Activated naive CD4-positive, alpha-beta T cell treated with anti-CD3 and anti-CD28 coated beads for 36 hours (primary cell): ENCODE results near the gene IL22RA1. TPM values are rescaled to one million over a fixed set of nuclear protein-coding genes. Genes with fewer than 3 reads are reported as not detected.

Source experiments
- CTCF ChIA-PET: fragments of 350-600 bp; sonication (Branson Sonifier 250); formaldehyde crosslinking; loops from one replicate; lab custom pipeline; 2021; ENCODE audit warnings: antibody characterized with exemption; lab: Charles Lee
- DNase-seq: peaks from one replicate; pipeline ENCODE4 v3.0.0-alpha.2; 2020
- H3K27ac Mint-ChIP-seq: one replicate; pipeline ENCODE4 v1.8.0; 2021; ENCODE audit warnings: mild to moderate bottlenecking, mixed read lengths
- H3K27me3 Mint-ChIP-seq: one replicate; pipeline ENCODE4 v1.8.0; 2021; ENCODE audit warnings: low read depth, mixed read lengths
- H3K36me3 Mint-ChIP-seq: one replicate; pipeline ENCODE4 v1.8.0; 2021; ENCODE audit warnings: low read depth, mixed read lengths
- H3K4me1 Mint-ChIP-seq: one replicate; pipeline ENCODE4 v1.8.0; 2021; ENCODE audit warnings: low read depth, mixed read lengths
- H3K4me3 Mint-ChIP-seq: one replicate; pipeline ENCODE4 v1.8.0; 2021; ENCODE audit warnings: mild to moderate bottlenecking, moderate library complexity, mixed read lengths
- H3K9me3 Mint-ChIP-seq: one replicate; pipeline ENCODE4 v1.8.0; 2021; ENCODE audit warnings: mixed read lengths
- intact Hi-C: fragments of 100-400 bp; cut with micrococcal nuclease; formaldehyde crosslinking; loops from one replicate; pipeline ENCODE4 v1.15.1; 2023
- total RNA-seq, 2 experiments: library from RNA; stranded (reverse); gene quantifications; one replicate each; pipeline ENCODE4 v1.2.3, GENCODE V29; 2021

IL22RA1 gene, protein sequence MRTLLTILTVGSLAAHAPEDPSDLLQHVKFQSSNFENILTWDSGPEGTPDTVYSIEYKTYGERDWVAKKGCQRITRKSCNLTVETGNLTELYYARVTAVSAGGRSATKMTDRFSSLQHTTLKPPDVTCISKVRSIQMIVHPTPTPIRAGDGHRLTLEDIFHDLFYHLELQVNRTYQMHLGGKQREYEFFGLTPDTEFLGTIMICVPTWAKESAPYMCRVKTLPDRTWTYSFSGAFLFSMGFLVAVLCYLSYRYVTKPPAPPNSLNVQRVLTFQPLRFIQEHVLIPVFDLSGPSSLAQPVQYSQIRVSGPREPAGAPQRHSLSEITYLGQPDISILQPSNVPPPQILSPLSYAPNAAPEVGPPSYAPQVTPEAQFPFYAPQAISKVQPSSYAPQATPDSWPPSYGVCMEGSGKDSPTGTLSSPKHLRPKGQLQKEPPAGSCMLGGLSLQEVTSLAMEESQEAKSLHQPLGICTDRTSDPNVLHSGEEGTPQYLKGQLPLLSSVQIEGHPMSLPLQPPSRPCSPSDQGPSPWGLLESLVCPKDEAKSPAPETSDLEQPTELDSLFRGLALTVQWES
- not detected for total RNA-seq

GRCh38 chr1:24142546-24143534 is at the start of gene IL22RA1:
TSS of gene IL22RA1 (minus strand) at chr1:24143140. CDS start at chr1:24143082, 58 bp downstream.
- no peaks in the 10 kb centered on the region for H3K9me3 Mint-ChIP-seq
- H3K4me1 Mint-ChIP-seq: no peaks in the 10 kb centered on the region
- CTCF ChIA-PET: no interaction called here
- H3K27ac Mint-ChIP-seq: no peak within 1 kb of the TSS
- no peak for DNase-seq
- no peak within 1 kb of the TSS for H3K4me3 Mint-ChIP-seq
- H3K27me3 Mint-ChIP-seq: no peaks in the 10 kb centered on the region
- no peaks in the 10 kb centered on the region for H3K36me3 Mint-ChIP-seq
- intact Hi-C loops: no loop called here

DNA sequence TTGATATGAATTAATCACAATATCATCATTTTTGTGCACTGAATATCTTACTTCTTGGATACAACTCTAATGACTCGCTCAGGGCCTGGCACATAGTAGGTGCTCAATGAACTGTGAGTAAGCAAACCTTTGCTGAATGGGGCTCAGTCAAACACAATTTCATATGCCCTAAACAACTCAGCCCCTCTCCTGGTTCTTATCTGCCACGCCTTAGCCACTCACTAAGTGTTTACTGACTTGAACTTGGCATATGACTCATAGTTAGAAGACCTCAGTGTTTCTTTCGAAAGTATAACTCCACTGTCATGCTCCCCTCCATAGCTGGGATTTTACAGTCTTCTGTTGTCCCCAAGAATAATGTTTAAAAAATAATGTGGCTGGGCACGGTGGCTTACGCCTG is 48.9 kb upstream of the IL22RA1 start:
- Mint-ChIP-seq H3K36me3 (no peaks in the 10 kb centered on the region), H3K4me3 (no peak overlapping the region)

DNA sequence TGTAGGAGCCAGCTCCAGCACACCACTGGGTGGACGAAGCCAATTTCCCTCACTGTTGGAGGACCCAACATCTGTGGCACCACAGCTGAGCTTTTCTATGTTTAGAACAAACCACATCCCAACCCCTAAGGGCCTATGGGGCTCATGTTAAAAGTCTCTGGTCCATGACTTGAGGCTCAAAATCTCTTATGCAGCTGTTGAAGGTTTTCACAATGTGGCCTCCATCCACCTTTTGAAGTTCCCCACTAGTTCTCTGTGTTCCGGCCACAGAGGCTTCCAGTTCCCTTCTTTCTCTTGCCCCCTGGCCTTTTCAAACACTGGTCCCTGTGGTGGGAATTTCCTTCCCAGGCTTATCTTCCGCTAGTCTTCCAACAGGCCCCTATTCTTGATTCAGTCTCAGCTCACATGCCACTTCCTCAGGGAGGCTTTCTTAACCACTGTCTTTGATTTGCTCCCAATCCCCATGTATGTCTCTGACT is 48.1 kb upstream of the IL22RA1 start:
- H3K4me3 Mint-ChIP-seq: no peak overlapping the region
- DNase-seq: no peak
- CTCF ChIA-PET: interaction anchor here (2.3 to 4.0 kb wide), 2 partner anchors 9 to 201 kb away, joined by 28 to 34 read pairs; no protein-coding TSS in a partner anchor
- H3K36me3 Mint-ChIP-seq: peaks cover 1% of the 10 kb centered on the region
- peaks cover 72% of the 10 kb centered on the region for H3K4me1 Mint-ChIP-seq
- H3K27ac Mint-ChIP-seq: peak overlapping the region; percentile 23
- H3K27me3 Mint-ChIP-seq: peaks cover 3% of the 10 kb centered on the region
- H3K9me3 Mint-ChIP-seq: peaks cover 2% of the 10 kb centered on the region
- intact Hi-C loops: loop anchor here (5.0 to 10.0 kb wide), 2 partner anchors 291 to 644 kb away; no protein-coding TSS in a partner anchor

More for the DNA sequence above, 48.9 kb upstream of the IL22RA1 start:
- Mint-ChIP-seq H3K9me3 (peaks cover 2% of the 10 kb centered on the region), H3K27me3 (peaks cover 3% of the 10 kb centered on the region), H3K27ac (peak overlapping the region; percentile 52), H3K4me1 (peaks cover 67% of the 10 kb centered on the region)
- intact Hi-C loops: loop anchor here (2.0 to 10.0 kb wide), 3 partner anchors 290 to 643 kb away; no protein-coding TSS in a partner anchor
- peak; percentile 76 for DNase-seq
- CTCF ChIA-PET: interaction anchor here (1.5 to 4.0 kb wide), 2 partner anchors 42 to 201 kb away, joined by 4 to 34 read pairs; no protein-coding TSS in a partner anchor

- Mint-ChIP-seq H3K4me1 (peaks cover 61% of the 10 kb centered on the region), H3K4me3 (no peak overlapping the region), H3K36me3 (peaks cover 1% of the 10 kb centered on the region), H3K27ac (no peak overlapping the region), H3K27me3 (peaks cover 3% of the 10 kb centered on the region), H3K9me3 (peaks cover 2% of the 10 kb centered on the region)
- CTCF ChIA-PET: interaction anchor here (0.8 to 4.0 kb wide), 6 partner anchors 11 to 352 kb away, joined by 3 to 34 read pairs (median 8); no protein-coding TSS in a partner anchor
- intact Hi-C loops: loop anchor here (5.0 kb wide), 1 partner anchor 558 kb away; the partner anchor contains the start of gene CLIC4
- DNase-seq: peak; percentile 72
These were observed 46.6 kb upstream of the IL22RA1 start for GRCh38 chr1:24189528-24189927.

DNA sequence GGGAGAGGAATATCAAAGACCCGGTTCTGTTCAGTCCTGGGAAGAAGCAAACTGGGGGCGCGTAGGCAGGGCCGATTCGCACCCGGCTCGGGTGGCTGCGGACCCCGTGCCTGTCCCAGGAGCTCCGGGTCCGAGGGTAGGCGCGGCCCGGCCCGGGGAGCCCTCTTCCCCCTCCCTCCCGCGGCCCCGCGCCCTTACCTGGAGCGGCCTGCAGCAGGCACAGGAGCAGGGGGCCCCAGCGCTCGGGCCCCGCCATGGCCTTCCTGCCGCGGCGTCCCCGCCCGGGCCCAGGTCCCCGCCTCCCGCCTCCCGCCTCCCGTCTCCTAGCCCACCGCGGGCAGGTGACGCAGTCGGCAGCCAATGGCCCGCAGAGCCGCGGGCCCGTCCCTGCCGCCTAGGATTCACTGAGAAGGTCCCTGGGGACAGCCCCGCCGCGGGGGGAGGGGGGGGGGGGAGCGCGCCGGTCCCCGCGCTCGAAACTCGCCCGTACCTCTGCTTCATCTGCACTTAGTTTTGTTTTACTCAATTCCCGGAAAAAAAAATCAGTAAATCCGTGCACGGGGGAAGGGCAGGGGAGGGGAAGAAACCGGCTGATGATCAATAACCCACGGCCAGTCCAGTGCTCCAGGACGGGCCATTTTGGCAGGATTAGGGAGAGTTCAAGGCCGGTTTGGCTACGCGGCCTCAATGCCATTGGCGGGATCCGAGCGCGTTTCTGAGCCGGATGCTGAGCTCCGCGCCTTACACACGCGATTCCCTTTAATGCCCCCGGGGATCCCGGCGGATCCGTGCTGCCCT is 44.3 kb upstream of the IL22RA1 start, which contains the start of gene IFNLR1:
IFNLR1 (minus strand) TSS at position 297 of the 798 bp plus-strand sequence; CDS start at position 256, 41 bp downstream.
- Mint-ChIP-seq H3K27ac (peak within 1 kb of the TSS; percentile 18), H3K27me3 (peaks cover 3% of the 10 kb centered on the region), H3K4me3 (peak within 1 kb of the TSS; percentile 79), H3K9me3 (peaks cover 2% of the 10 kb centered on the region), H3K36me3 (peaks cover 1% of the 10 kb centered on the region), H3K4me1 (peaks cover 50% of the 10 kb centered on the region)
- DNase-seq: peak; percentile 92
- intact Hi-C loops: loop anchor here (1.0 to 5.0 kb wide), 4 partner anchors 37 to 560 kb away; partner anchors contain the start of genes CLIC4 and PNRC2
- CTCF ChIA-PET: interaction anchor here (1.6 to 4.0 kb wide), 4 partner anchors 12 to 204 kb away, joined by 5 to 15 read pairs (median 8); no protein-coding TSS in a partner anchor

GRCh38 chr1:24186711-24186992 is 43.7 kb upstream of the IL22RA1 start:
- intact Hi-C loops: loop anchor here (2.0 to 5.0 kb wide), 3 partner anchors 228 to 561 kb away; partner anchors contain the start of genes CLIC4 and PNRC2
- H3K27ac Mint-ChIP-seq: no peak overlapping the region
- peak overlapping the region; percentile 79 for H3K4me3 Mint-ChIP-seq
- peaks cover 3% of the 10 kb centered on the region for H3K27me3 Mint-ChIP-seq
- H3K9me3 Mint-ChIP-seq: peaks cover 2% of the 10 kb centered on the region
- H3K36me3 Mint-ChIP-seq: peaks cover 1% of the 10 kb centered on the region
- no peak for DNase-seq
- H3K4me1 Mint-ChIP-seq: peaks cover 44% of the 10 kb centered on the region
- CTCF ChIA-PET: interaction anchor here (1.8 to 4.0 kb wide), 4 partner anchors 12 to 37 kb away, joined by 6 to 15 read pairs (median 10); no protein-coding TSS in a partner anchor

- H3K9me3 Mint-ChIP-seq: peaks cover 1% of the 10 kb centered on the region
These were observed 43.2 kb upstream of the IL22RA1 start for GRCh38 chr1:24186031-24186710.

DNA sequence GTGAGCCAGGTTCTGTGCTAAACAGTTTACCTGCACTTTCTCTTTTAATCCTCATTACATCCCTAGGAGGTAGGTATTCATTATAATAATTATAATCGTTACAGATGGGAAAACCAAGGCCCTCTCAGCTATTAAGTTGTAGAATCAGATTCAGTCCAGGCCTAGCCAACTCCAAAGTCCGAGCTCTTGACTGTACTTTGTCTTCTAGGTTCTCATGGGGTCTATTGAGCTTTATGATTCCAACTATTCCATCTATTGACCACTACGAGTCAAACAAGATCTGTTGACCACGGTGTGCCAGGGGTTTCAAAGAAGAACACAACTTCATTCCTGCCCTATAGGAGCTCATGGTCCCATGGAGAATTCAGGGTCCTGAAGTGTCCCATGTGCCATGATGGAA is 42.1 kb upstream of the IL22RA1 start:
- intact Hi-C loops: loop anchor here (5.0 kb wide), 1 partner anchor 562 kb away; the partner anchor contains the start of gene CLIC4
- CTCF ChIA-PET: interaction anchor here (0.5 to 4.0 kb wide), 9 partner anchors 13 to 645 kb away, joined by 3 to 11 read pairs (median 4); no protein-coding TSS in a partner anchor
- Mint-ChIP-seq H3K27me3 (no peaks in the 10 kb centered on the region), H3K4me1 (peaks cover 30% of the 10 kb centered on the region), H3K9me3 (no peaks in the 10 kb centered on the region), H3K4me3 (no peak overlapping the region), H3K27ac (no peak overlapping the region), H3K36me3 (peaks cover 1% of the 10 kb centered on the region)
- no peak for DNase-seq

More at GRCh38 chr1:24186031-24186710, 43.2 kb upstream of the IL22RA1 start:
- Mint-ChIP-seq H3K27me3 (peaks cover 2% of the 10 kb centered on the region), H3K4me1 (peaks cover 40% of the 10 kb centered on the region), H3K27ac (no peak overlapping the region), H3K36me3 (peaks cover 1% of the 10 kb centered on the region), H3K4me3 (peak overlapping the region; percentile 79)
- DNase-seq: no peak
- CTCF ChIA-PET: interaction anchor here (1.1 to 4.0 kb wide), 5 partner anchors 12 to 36 kb away, joined by 3 to 15 read pairs (median 8); no protein-coding TSS in a partner anchor
- intact Hi-C loops: loop anchor here (2.0 to 5.0 kb wide), 3 partner anchors 227 to 561 kb away; partner anchors contain the start of genes CLIC4 and PNRC2

DNA sequence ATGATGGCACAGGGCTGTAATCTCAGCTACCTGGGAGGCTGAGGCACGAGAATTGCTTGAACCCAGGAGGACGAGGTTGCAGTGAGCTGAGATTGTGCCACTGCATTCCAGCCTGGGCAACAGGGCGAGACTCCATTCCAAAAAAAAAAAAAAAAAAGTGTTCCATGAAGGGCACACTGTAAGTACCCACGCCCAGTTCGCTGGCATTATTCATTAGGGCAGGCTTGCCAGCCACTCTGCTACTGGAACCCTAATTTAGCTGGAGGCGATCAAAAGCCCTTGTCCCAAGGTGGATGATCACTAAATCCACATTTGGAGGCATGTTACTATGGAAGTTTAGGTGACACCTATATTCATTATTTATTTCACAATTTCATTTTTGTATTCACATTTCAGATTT is 39.1 kb upstream of the IL22RA1 start:
- DNase-seq: no peak
- intact Hi-C loops: no loop called here
- CTCF ChIA-PET: no interaction called here
- H3K27ac Mint-ChIP-seq: no peak overlapping the region
- H3K27me3 Mint-ChIP-seq: no peaks in the 10 kb centered on the region
- no peak overlapping the region for H3K4me3 Mint-ChIP-seq
- H3K9me3 Mint-ChIP-seq: no peaks in the 10 kb centered on the region
- H3K36me3 Mint-ChIP-seq: peaks cover 1% of the 10 kb centered on the region
- H3K4me1 Mint-ChIP-seq: peaks cover 5% of the 10 kb centered on the region

DNA sequence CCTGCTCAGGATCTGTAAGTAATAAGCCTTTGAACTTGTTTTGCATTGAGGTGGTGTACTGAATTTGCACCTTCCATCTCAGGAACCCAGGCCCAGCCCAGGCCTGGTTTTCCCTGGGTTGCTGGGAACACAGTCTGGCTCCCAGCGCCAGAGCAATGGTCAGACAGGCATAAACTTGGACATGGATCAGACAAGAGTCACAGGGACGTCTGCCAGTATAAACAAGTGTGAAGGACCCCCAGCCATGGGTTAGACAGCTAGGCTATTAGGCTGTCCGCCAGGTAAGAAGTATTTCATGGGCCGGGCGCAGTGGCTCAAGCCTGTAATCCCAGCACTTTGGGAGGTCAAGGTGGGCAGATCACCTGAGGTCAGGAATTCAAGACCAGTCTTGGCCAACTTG is 38.7 kb upstream of the IL22RA1 start:
- CTCF ChIA-PET: no interaction called here
- DNase-seq: no peak
- Mint-ChIP-seq H3K9me3 (no peaks in the 10 kb centered on the region), H3K4me1 (peaks cover 4% of the 10 kb centered on the region), H3K36me3 (peaks cover 1% of the 10 kb centered on the region), H3K27ac (no peak overlapping the region), H3K4me3 (no peak overlapping the region), H3K27me3 (no peaks in the 10 kb centered on the region)
- intact Hi-C loops: no loop called here
